ENCODE data around the gene NFIA.

Gene NFIA

GRCh38 chr1:61372944-61373343 lies 290.6 kb downstream of the NFIA start:
- in situ Hi-C loops (cut with HindIII; ENCODE audit: low sequenced_read_pairs) = no loop called here
- no peak for TF ChIP-seq CTCF (IDR thresholded peaks at IDR 0.05; ENCODE audit: low read depth, low read length)
- DNase-seq (ENCODE audit: low read depth, low spot score) = no peak
- no peak overlapping the region for H3K4me3 ChIP-seq (ENCODE audit: low read depth, low read length)

- TF ChIP-seq CTCF (IDR thresholded peaks at IDR 0.05; ENCODE audit: low read depth, low read length) = no peak
- H3K4me3 ChIP-seq (ENCODE audit: low read depth, low read length) = no peak overlapping the region
- in situ Hi-C loops (cut with HindIII; ENCODE audit: low sequenced_read_pairs) = no loop called here
- no peak for DNase-seq (ENCODE audit: low read depth, low spot score)
These were observed 291.8 kb downstream of the NFIA start for GRCh38 chr1:61374156-61374555.

GRCh38 chr1:61375082-61375880 lies 292.9 kb downstream of the NFIA start:
- TF ChIP-seq CTCF (IDR thresholded peaks at IDR 0.05; ENCODE audit: low read depth, low read length) = no peak
- DNase-seq (ENCODE audit: low read depth, low spot score) = no peak
- in situ Hi-C loops (cut with HindIII; ENCODE audit: low sequenced_read_pairs) = no loop called here

GRCh38 chr1:61376151-61376550 lies 293.8 kb downstream of the NFIA start:
- in situ Hi-C loops (cut with HindIII; ENCODE audit: low sequenced_read_pairs) = no loop called here
- H3K4me3 ChIP-seq (ENCODE audit: low read depth, low read length) = no peak overlapping the region
- DNase-seq (ENCODE audit: low read depth, low spot score) = no peak
- TF ChIP-seq CTCF (IDR thresholded peaks at IDR 0.05; ENCODE audit: low read depth, low read length) = no peak

More at GRCh38 chr1:61375082-61375880, 292.9 kb downstream of the NFIA start:
- no peak overlapping the region for H3K4me3 ChIP-seq (ENCODE audit: low read depth, low read length)

- TF ChIP-seq CTCF (IDR thresholded peaks at IDR 0.05; ENCODE audit: low read depth, low read length) = no peak
- no peak overlapping the region for H3K4me3 ChIP-seq (ENCODE audit: low read depth, low read length)
- DNase-seq (ENCODE audit: low read depth, low spot score) = no peak
- in situ Hi-C loops (cut with HindIII; ENCODE audit: low sequenced_read_pairs) = no loop called here
These were observed 295.0 kb downstream of the NFIA start for GRCh38 chr1:61377242-61377958.

- no peak overlapping the region for H3K4me3 ChIP-seq (ENCODE audit: low read depth, low read length)
- DNase-seq (ENCODE audit: low read depth, low spot score) = no peak
- in situ Hi-C loops (cut with HindIII; ENCODE audit: low sequenced_read_pairs) = no loop called here
- no peak for TF ChIP-seq CTCF (IDR thresholded peaks at IDR 0.05; ENCODE audit: low read depth, low read length)
These were observed 296.3 kb downstream of the NFIA start for GRCh38 chr1:61378494-61379180.

Data from astrocyte of the spinal cord (primary cell).